Measurements from ENCODE around the gene PITPNM2.

- no peak for TF ChIP-seq EZH2phosphoT487 (IDR thresholded peaks at IDR 0.05; ENCODE audit: borderline replicate concordance)
- TF ChIP-seq CTCF (conservative IDR thresholded peaks at IDR 0.05; ENCODE audit: low read length), result no peak
Measured at GRCh38 chr12:123105211-123105826, 45.6 kb downstream of the PITPNM2 start.
